Measurements from ENCODE around the gene CSNK1G2. TPM values are rescaled to one million over a fixed set of nuclear protein-coding genes. Genes with fewer than 3 reads are reported as not detected.

Gene CSNK1G2
- total and polyA plus RNA-seq, 11 donors: 18.2 to 42.7 (median 24.6) TPM

GRCh38 chr19:1980091-1980808, 39.3 kb downstream of the CSNK1G2 start:
- Histone ChIP-seq H3K9me3 (no peaks in the 10 kb centered on the region), H3K36me3 (peaks cover 0 to 81% (median 66%) of the 10 kb centered on the region in 9 donors), H3K4me3 (no peak overlapping the region), H3K4me1 (no peaks in the 10 kb centered on the region), H3K27ac (no peak overlapping the region), H3K27me3 (no peaks in the 10 kb centered on the region)
- intact Hi-C loops (cut with DNase I): no loop called here
- no peak for TF ChIP-seq CTCF (IDR thresholded peaks at IDR 0.05)
- no peak for TF ChIP-seq POLR2A (IDR thresholded peaks at IDR 0.05)
- ATAC-seq (no peak), DNase-seq (no peak)
- WGBS, 4 donors: 83 to 86% (median 85%) methylated on average over 26 to 35 of the region's 35 CpGs

DNA sequence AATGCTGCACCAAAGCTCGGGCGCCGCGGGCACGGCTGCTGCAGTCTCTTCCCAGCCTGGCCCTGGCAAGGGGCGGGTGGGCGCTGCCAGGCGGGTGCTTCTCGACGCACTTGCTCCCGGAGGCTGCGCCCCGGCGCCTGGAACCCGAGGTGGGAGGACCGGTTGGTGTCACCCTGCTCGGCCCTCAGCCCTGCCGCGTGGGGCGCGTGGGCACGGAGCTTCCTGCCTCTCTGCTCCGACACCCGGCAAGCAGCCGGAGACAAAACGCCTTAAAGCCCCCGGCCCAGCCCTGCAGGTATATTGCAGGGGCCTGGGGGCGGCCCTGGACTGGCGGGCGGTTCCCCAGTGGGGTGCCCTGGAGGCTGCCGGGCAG, 39.8 kb downstream of the CSNK1G2 start:
- Histone ChIP-seq H3K27me3 (no peaks in the 10 kb centered on the region), H3K9me3 (no peaks in the 10 kb centered on the region), H3K4me1 (no peaks in the 10 kb centered on the region), H3K4me3 (no peak overlapping the region), H3K27ac (no peak overlapping the region), H3K36me3 (peaks cover 0 to 83% (median 67%) of the 10 kb centered on the region in 9 donors)
- no peak for TF ChIP-seq CTCF (IDR thresholded peaks at IDR 0.05)
- TF ChIP-seq POLR2A (IDR thresholded peaks at IDR 0.05): no peak
- ATAC-seq (no peak), DNase-seq (peak in 1 of 5 donors; percentile 61)
- intact Hi-C loops (cut with DNase I): no loop called here
- WGBS, 4 donors: 94 to 97% (median 97%) methylated on average over 26 to 31 of the region's 31 CpGs

- no peaks in the 10 kb centered on the region for H3K27me3 ChIP-seq
- H3K36me3 ChIP-seq: peaks cover 0 to 83% (median 69%) of the 10 kb centered on the region in 9 donors
- TF ChIP-seq POLR2A (IDR thresholded peaks at IDR 0.05) (no peak), CTCF (IDR thresholded peaks at IDR 0.05) (no peak)
- no peaks in the 10 kb centered on the region for H3K9me3 ChIP-seq
- intact Hi-C loops (cut with DNase I): no loop called here
- H3K4me1 ChIP-seq: no peaks in the 10 kb centered on the region
- WGBS, 4 donors: 94 to 96% (median 95%) methylated on average over 20 of the region's 20 CpGs
- H3K27ac ChIP-seq: no peak overlapping the region
- DNase-seq (no peak), ATAC-seq (no peak)
- no peak overlapping the region for H3K4me3 ChIP-seq
Observed at GRCh38 chr19:1981253-1981652, 40.3 kb downstream of the CSNK1G2 start.

DNA sequence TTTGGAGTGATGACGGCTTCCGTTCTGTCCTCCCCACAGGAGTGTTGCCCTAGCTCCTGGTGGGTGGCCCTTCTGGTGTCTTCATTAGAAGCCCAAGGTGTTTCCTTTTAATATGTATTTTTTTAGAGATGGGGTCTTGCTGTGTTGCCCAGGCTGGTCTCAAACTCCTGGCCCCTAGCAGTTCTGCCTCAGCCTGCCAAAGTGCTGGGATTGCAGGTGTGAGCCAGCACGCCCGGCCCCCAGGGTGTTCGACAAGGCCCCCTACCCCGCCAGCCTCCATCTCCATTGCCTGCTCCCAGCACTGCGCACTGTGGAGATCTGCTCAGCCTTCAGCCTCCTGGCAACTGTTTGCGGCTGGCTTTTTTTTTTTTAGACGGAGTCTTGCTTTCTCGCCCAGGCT, 43.4 kb downstream of the CSNK1G2 start:
- Histone ChIP-seq H3K27me3 (no peaks in the 10 kb centered on the region), H3K4me3 (no peak overlapping the region), H3K36me3 (peaks cover 0 to 92% (median 87%) of the 10 kb centered on the region in 9 donors), H3K9me3 (no peaks in the 10 kb centered on the region), H3K4me1 (no peaks in the 10 kb centered on the region), H3K27ac (no peak overlapping the region)
- TF ChIP-seq POLR2A (IDR thresholded peaks at IDR 0.05): no peak
- TF ChIP-seq CTCF (IDR thresholded peaks at IDR 0.05): no peak
- DNase-seq (no peak), ATAC-seq (no peak)
- intact Hi-C loops (cut with DNase I): no loop called here
- 92 to 96% (median 95%) methylated on average over 10 of the region's 10 CpGs for WGBS, 4 donors
